IMR-90 (cell line): ENCODE results near the gene ADAP1. TPM values are rescaled to one million over a fixed set of nuclear protein-coding genes. Genes with fewer than 3 reads are reported as not detected.
"Not testable (repeated sequence)": the region's sequence is repeated elsewhere in the genome, so short reads cannot be mapped to it uniquely, and the experiment has no call there.

Experiments used
- ATAC-seq: fragments of 200-7000 bp; cut with Tn5 transposase; 2 replicates; pipeline ENCODE4 v1.9.1; 2020; ENCODE audit warnings: low read depth, mild to moderate bottlenecking, moderate library complexity
- BruUV-seq: library from RNA; stranded (reverse); fragments of 400-500 nt; replicated peaks from 2 replicates; lab custom pipeline; 2021; lab: Mats Ljungman, UMichigan
- CTCF ChIA-PET: fragments of 300-600 bp; formaldehyde crosslinking; extraction: SDS; loops from one replicate; lab custom pipeline; 2021; ENCODE audit warnings: antibody characterized with exemption; lab: Yijun Ruan, JAX
- POLR2A ChIA-PET: fragments of 300-600 bp; sonication (Branson Sonifier 250); formaldehyde crosslinking; loops from one replicate; lab custom pipeline; 2022; ENCODE audit warnings: antibody characterized with exemption; ENCODE audit not compliant: unreplicated experiment; lab: Charles Lee
- DNase-seq: peaks from one replicate; pipeline ENCODE4 v3.0.0; 2013
- H2AFZ ChIP-seq: replicated peaks from 2 replicates; pipeline ENCODE3; 2013; ENCODE audit warnings: low read length, mild to moderate bottlenecking; ENCODE audit not compliant: poor library complexity
- H2AK5ac ChIP-seq: 2 replicates; pipeline ENCODE4 v1.6.1; 2013; ENCODE audit warnings: low read depth, low read length, inconsistent platforms
- H2AK9ac ChIP-seq: replicated peaks from 2 replicates; pipeline ENCODE3; 2013; ENCODE audit warnings: mild to moderate bottlenecking, low read depth, low read length, moderate library complexity; ENCODE audit not compliant: poor library complexity
- H2BK120ac ChIP-seq: 2 replicates; pipeline ENCODE4 v1.6.1; 2013; ENCODE audit warnings: low read depth, low read length, inconsistent platforms
- H2BK15ac ChIP-seq: 3 replicates; pipeline ENCODE4 v1.6.1; 2013; ENCODE audit warnings: low read depth, low read length, inconsistent platforms
- H2BK20ac ChIP-seq: 2 replicates; pipeline ENCODE4 v1.6.1; 2013; ENCODE audit warnings: low read depth, mild to moderate bottlenecking, inconsistent platforms, low read length, moderate library complexity
- H2BK5ac ChIP-seq: 2 replicates; pipeline ENCODE4 v1.6.1; 2013; ENCODE audit warnings: mild to moderate bottlenecking, low read depth, low read length, inconsistent platforms; ENCODE audit not compliant: poor library complexity, severe bottlenecking
- H3K14ac ChIP-seq: replicated peaks from 2 replicates; pipeline ENCODE4 v1.6.1; 2013; ENCODE audit warnings: low read depth, low read length, inconsistent platforms
- H3K18ac ChIP-seq: 2 replicates; pipeline ENCODE4 v1.6.1; 2013; ENCODE audit warnings: low read depth, low read length, control low read depth
- H3K23ac ChIP-seq: 2 replicates; pipeline ENCODE4 v1.6.1; 2013; ENCODE audit warnings: low read depth, low read length, inconsistent platforms
- H3K27ac ChIP-seq: 2 replicates; pipeline ENCODE4 v1.5.1; 2013; ENCODE audit warnings: mild to moderate bottlenecking, control low read depth, low read length; ENCODE audit not compliant: insufficient read depth
- H3K27me3 ChIP-seq: 2 replicates; pipeline ENCODE4 v1.6.1; 2013; ENCODE audit warnings: low read length; ENCODE audit not compliant: control insufficient read depth, insufficient read depth
- H3K36me3 ChIP-seq: 2 replicates; pipeline ENCODE4 v1.6.1; 2013; ENCODE audit warnings: low read length, mixed read lengths; ENCODE audit not compliant: control insufficient read depth, insufficient read depth
- H3K4ac ChIP-seq: 2 replicates; pipeline ENCODE4 v1.6.1; 2013; ENCODE audit warnings: low read depth, low read length, inconsistent platforms
- H3K4me1 ChIP-seq: 2 replicates; pipeline ENCODE4 v1.6.1; 2013; ENCODE audit warnings: low read length, mixed read lengths; ENCODE audit not compliant: control insufficient read depth, insufficient read depth
- H3K4me2 ChIP-seq: 2 replicates; pipeline ENCODE4 v1.6.1; 2013; ENCODE audit warnings: low read depth, mild to moderate bottlenecking, control low read depth, low read length, moderate library complexity
- H3K4me3 ChIP-seq: 2 replicates; pipeline ENCODE4 v1.5.1; 2013; ENCODE audit warnings: low read depth, mild to moderate bottlenecking, control low read depth, low read length, moderate library complexity; ENCODE audit not compliant: insufficient read depth
- H3K56ac ChIP-seq: 2 replicates; pipeline ENCODE4 v1.6.1; 2013; ENCODE audit warnings: low read length, inconsistent platforms; ENCODE audit not compliant: insufficient read depth; ENCODE audit errors: extremely low read depth
- H3K79me1 ChIP-seq, 2 experiments: 2 replicates each; pipeline ENCODE4 v1.6.1; 2013; ENCODE audit warnings: low read length in 2 of 2, inconsistent platforms in 1 of 2, low read depth in 1 of 2
- H3K9ac ChIP-seq: 2 replicates; pipeline ENCODE4 v1.6.1; 2013; ENCODE audit warnings: low read depth, low read length, control low read depth
- H3K9me1 ChIP-seq: 2 replicates; pipeline ENCODE4 v1.6.1; 2013; ENCODE audit warnings: low read length, inconsistent platforms; ENCODE audit not compliant: insufficient read depth
- H3K9me3 ChIP-seq: 2 replicates; pipeline ENCODE4 v1.6.1; 2013; ENCODE audit warnings: low read length; ENCODE audit not compliant: control insufficient read depth, insufficient read depth
- H4K20me1 ChIP-seq: 2 replicates; pipeline ENCODE4 v1.6.1; 2013; ENCODE audit warnings: low read length, inconsistent platforms; ENCODE audit not compliant: insufficient read depth
- H4K5ac ChIP-seq: 2 replicates; pipeline ENCODE4 v1.6.1; 2013; ENCODE audit warnings: mild to moderate bottlenecking, low read depth, low read length, control low read depth
- H4K8ac ChIP-seq, 2 experiments: 2 replicates each; pipeline ENCODE4 v1.6.1; 2013; ENCODE audit warnings: low read depth in 2 of 2, low read length in 2 of 2, control low read depth in 1 of 2, inconsistent platforms in 1 of 2
- H4K91ac ChIP-seq: 2 replicates; pipeline ENCODE4 v1.6.1; 2013; ENCODE audit warnings: low read depth, low read length, inconsistent platforms; ENCODE audit not compliant: insufficient read depth
- WGBS, 2 experiments: methylation state at CpG; one replicate each; pipeline versions ENCODE4 v1.1.5 to v1.1.7; 2013; ENCODE audit warnings: missing lambda C conversion rate in 2 of 2; ENCODE audit not compliant: insufficient read length in 1 of 2; ENCODE audit errors: extremely low coverage in 2 of 2; 5-methylcytosine and 5-hydroxymethylcytosine counted together
- dilution Hi-C: fragments of 300-500 bp; cut with HindIII; formaldehyde crosslinking; loops from one replicate; pipeline ENCODE4 v1.14.3; 2018; ENCODE audit warnings: low sequenced_read_pairs; ENCODE audit not compliant: unreplicated experiment
- in situ Hi-C: fragments of 300-500 bp; cut with MboI; formaldehyde crosslinking; loops from 3 replicates; pipeline ENCODE4 v1.14.3; 2019; ENCODE audit warnings: low sequenced_read_pairs, inconsistent platforms, mixed read lengths
- intact Hi-C: fragments of 100-400 bp; cut with micrococcal nuclease; formaldehyde crosslinking; loops from 2 replicates; pipeline ENCODE4 v1.10.0; 2022
- polyA plus RNA-seq, 3 experiments: library from polyadenylated mRNA; depleted of rRNA; stranded (reverse); fragments of >200 nt; gene quantifications; 2 replicates each; pipeline ENCODE4 v1.2.3, GENCODE V29; 2012; ENCODE audit warnings: low replicate concordance in 1 of 3
- total RNA-seq: library from RNA; depleted of rRNA; stranded (reverse); fragments of >200 nt; gene quantifications from 2 replicates; pipeline ENCODE4 v1.2.3, GENCODE V29; 2012

ADAP1 gene
- total and polyA plus RNA-seq, 2 of the 4 experiments (the other 2 are of a cell fraction), result 1.4 to 2.0 TPM

GRCh38 chr7:924042-924441 lies 30.4 kb downstream of the ADAP1 start:
- H3K79me1 ChIP-seq, H3K4me1 ChIP-seq, H3K18ac ChIP-seq, H3K36me3 ChIP-seq, H2BK120ac ChIP-seq, H3K9me3 ChIP-seq, H2AK9ac ChIP-seq, H3K9me1 ChIP-seq, POLR2A ChIA-PET, H3K9ac ChIP-seq, H3K4me2 ChIP-seq, H2BK15ac ChIP-seq, H3K4ac ChIP-seq, H2BK5ac ChIP-seq, DNase-seq, in situ Hi-C loops, H2AFZ ChIP-seq, H4K5ac ChIP-seq, CTCF ChIA-PET, H3K27ac ChIP-seq, H4K20me1 ChIP-seq, H2AK5ac ChIP-seq, dilution Hi-C loops, BruUV-seq, H4K91ac ChIP-seq, H3K23ac ChIP-seq, ATAC-seq, H3K4me3 ChIP-seq, H3K14ac ChIP-seq, H3K56ac ChIP-seq, H4K8ac ChIP-seq, H2BK20ac ChIP-seq, H3K27me3 ChIP-seq, intact Hi-C loops: not testable (repeated sequence)
- WGBS, 2 experiments, result no CpG with 5 or more reads among the region's 25 CpGs
